Karpas-422 (cell line): Measurements from ENCODE around the gene HNRNPUL1. TPM values are rescaled to one million over a fixed set of nuclear protein-coding genes. Genes with fewer than 3 reads are reported as not detected.
"Not testable (repeated sequence)": the region's sequence is repeated elsewhere in the genome, so short reads cannot be mapped to it uniquely, and the experiment has no call there.

Experiments used
- DNase-seq: peaks from one replicate; pipeline ENCODE4 v3.0.0-alpha.2; 2015
- H2AFZ ChIP-seq: fragments of 200-600 bp; sonication (generic); 2 replicates; pipeline ENCODE4 v1.6.1; 2014; ENCODE audit warnings: antibody characterized with exemption, low read length, mixed read lengths
- H3K27ac ChIP-seq: fragments of 200-600 bp; sonication (generic); 2 replicates; pipeline ENCODE4 v1.5.1; 2014; ENCODE audit warnings: mild to moderate bottlenecking, low read length, moderate library complexity
- H3K27me3 ChIP-seq: fragments of 200-600 bp; sonication (generic); 2 replicates; pipeline ENCODE4 v1.6.1; 2014; ENCODE audit warnings: low read length, mixed read lengths
- H3K36me3 ChIP-seq: fragments of 200-600 bp; sonication (generic); 2 replicates; pipeline ENCODE4 v1.6.1; 2014; ENCODE audit warnings: low read length, mixed read lengths; ENCODE audit not compliant: insufficient read depth
- H3K4me1 ChIP-seq: fragments of 200-600 bp; sonication (generic); 2 replicates; pipeline ENCODE4 v1.6.1; 2014; ENCODE audit warnings: mild to moderate bottlenecking, low read length, mixed read lengths
- H3K4me2 ChIP-seq: fragments of 200-600 bp; sonication (generic); 2 replicates; pipeline ENCODE4 v1.6.1; 2014; ENCODE audit warnings: low read length, low read depth, mild to moderate bottlenecking; ENCODE audit not compliant: poor library complexity, severe bottlenecking
- H3K4me3 ChIP-seq: fragments of 200-600 bp; sonication (generic); 2 replicates; pipeline ENCODE4 v1.5.1; 2014; ENCODE audit warnings: mild to moderate bottlenecking, antibody characterized with exemption, low read length, mixed read lengths
- H3K79me2 ChIP-seq: fragments of 200-600 bp; sonication (generic); 2 replicates; pipeline ENCODE4 v1.6.1; 2014; ENCODE audit warnings: mild to moderate bottlenecking, low read length, mixed read lengths
- H3K9ac ChIP-seq: fragments of 200-600 bp; sonication (generic); 2 replicates; pipeline ENCODE4 v1.6.0; 2014; ENCODE audit warnings: low read length
- H3K9me2 ChIP-seq: fragments of 200-600 bp; sonication (generic), shearing (Covaris generic); replicated peaks from 2 replicates; pipeline ENCODE4 v1.6.0; 2014; ENCODE audit warnings: mild to moderate bottlenecking, low read length, moderate library complexity; ENCODE audit not compliant: insufficient read depth
- H3K9me3 ChIP-seq: fragments of 300-700, 200-600 bp; sonication (generic); 2 replicates; pipeline ENCODE4 v1.6.1; 2014; ENCODE audit warnings: low read length, mixed read lengths
- H4K20me1 ChIP-seq: fragments of 200-600 bp; sonication (generic); 2 replicates; pipeline ENCODE4 v1.6.1; 2014; ENCODE audit warnings: mild to moderate bottlenecking, antibody characterized with exemption, low read length, low read depth; ENCODE audit not compliant: insufficient read depth
- total RNA-seq: library from RNA; depleted of rRNA; stranded (reverse); fragments of >200 nt; shearing (Covaris generic); gene quantifications from 2 replicates; pipeline ENCODE4 v1.2.3, GENCODE V29; 2014; ENCODE audit warnings: low replicate concordance

HNRNPUL1 gene
- total RNA-seq, 1 experiment from 2014 or later = 99.4 TPM

DNA sequence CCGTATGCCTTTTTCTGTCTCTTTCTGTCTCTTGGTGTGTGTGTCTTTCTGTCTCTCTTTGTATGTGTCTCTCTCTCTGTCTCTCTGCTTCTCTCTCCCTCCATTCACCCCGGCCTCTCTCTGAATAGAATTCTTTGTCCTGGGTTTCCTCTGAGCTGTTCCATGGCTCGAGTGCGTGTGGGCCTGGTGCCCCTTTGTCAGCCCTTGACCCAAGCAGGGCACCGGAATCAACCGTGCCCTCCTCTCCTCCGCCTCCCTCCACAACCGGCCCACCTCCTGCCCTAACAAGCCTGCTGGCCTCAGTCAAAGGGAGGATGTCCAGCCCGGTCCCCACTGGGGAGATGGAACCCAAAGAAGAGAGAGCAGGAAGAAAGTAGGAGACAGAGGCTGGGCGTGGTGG, 41.9 kb upstream of the HNRNPUL1 start:
- no peak overlapping the region for H2AFZ ChIP-seq
- H3K9me3 ChIP-seq = no peaks in the 10 kb centered on the region
- no peaks in the 10 kb centered on the region for H3K9me2 ChIP-seq
- no peak overlapping the region for H3K27ac ChIP-seq
- H3K79me2 ChIP-seq = no peaks in the 10 kb centered on the region
- H3K36me3 ChIP-seq = no peaks in the 10 kb centered on the region
- H3K4me2 ChIP-seq = no peak overlapping the region
- H3K27me3 ChIP-seq = no peaks in the 10 kb centered on the region
- no peak for DNase-seq
- no peaks in the 10 kb centered on the region for H3K4me1 ChIP-seq
- no peak overlapping the region for H3K4me3 ChIP-seq
- no peak overlapping the region for H3K9ac ChIP-seq
- H4K20me1 ChIP-seq = no peaks in the 10 kb centered on the region

DNA sequence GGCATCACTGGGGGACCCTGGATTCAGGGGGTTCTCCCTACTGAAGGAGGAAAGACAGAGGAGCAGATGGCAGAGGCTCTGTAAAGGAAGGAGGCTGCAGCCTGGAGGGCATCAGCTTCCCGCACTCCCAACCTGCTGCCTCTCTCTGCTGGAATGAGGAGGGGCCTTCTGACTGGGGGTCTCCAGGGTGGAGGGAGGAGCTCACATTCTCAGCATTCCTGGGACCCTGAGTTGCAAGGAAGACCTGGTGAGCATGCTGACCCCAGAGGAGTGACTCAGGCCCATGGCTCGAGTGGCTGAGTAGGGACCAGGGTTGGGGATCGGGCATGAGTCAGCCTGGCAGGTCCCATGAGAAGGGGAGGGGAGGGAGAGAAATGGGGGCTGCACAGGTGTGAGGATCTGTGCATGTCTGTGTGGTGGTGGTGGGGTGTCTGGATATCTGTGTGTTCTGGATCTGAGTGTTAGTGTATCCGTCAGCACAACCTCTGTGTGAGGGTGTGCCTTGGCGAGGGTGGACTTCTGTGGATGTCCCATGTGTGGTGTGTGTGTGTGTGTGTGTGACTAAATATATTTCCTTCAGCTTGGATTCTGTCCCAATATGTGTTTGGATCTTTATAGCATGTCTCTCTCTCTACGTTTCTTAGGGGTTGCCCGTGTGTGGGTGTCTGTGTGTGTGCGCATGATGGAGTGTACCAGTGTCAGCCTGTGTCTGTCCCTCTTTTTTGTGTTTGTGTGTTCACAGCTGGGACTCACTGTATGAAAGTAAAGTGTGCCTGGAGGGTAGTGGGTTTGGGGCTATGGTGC, 40.5 kb upstream of the HNRNPUL1 start:
- H3K36me3 ChIP-seq = no peaks in the 10 kb centered on the region
- no peak for DNase-seq
- H3K79me2 ChIP-seq = no peaks in the 10 kb centered on the region
- H3K4me2 ChIP-seq = no peak overlapping the region
- H3K9ac ChIP-seq = no peak overlapping the region
- H3K9me2 ChIP-seq = no peaks in the 10 kb centered on the region
- H4K20me1 ChIP-seq = no peaks in the 10 kb centered on the region
- no peaks in the 10 kb centered on the region for H3K27me3 ChIP-seq
- H2AFZ ChIP-seq = no peak overlapping the region
- no peak overlapping the region for H3K4me3 ChIP-seq
- H3K27ac ChIP-seq = no peak overlapping the region
- no peaks in the 10 kb centered on the region for H3K4me1 ChIP-seq
- no peaks in the 10 kb centered on the region for H3K9me3 ChIP-seq

DNA sequence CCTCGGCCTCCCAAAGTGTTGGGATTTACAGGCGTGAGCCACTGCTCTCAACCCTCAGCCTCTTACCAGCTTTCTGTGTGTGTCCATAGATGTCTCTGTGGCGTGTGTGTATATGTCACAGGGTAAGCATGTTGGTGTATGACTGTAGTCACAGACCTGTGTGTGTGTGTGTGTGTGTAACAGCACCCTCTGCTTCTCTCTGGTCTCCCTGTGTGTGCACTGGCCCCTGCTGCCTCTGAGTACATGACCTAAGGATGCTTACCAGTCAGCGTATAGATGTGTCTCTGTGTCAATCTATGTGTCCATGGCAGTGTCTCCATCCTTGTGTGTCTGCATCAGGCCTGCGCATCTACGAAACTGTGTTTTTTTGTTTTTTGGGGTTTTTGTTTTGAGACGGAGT, 39.5 kb upstream of the HNRNPUL1 start:
- no peak overlapping the region for H2AFZ ChIP-seq
- no peak overlapping the region for H3K4me2 ChIP-seq
- no peak overlapping the region for H3K9ac ChIP-seq
- H3K4me3 ChIP-seq = no peak overlapping the region
- H3K9me3 ChIP-seq = no peaks in the 10 kb centered on the region
- no peaks in the 10 kb centered on the region for H3K79me2 ChIP-seq
- no peaks in the 10 kb centered on the region for H3K4me1 ChIP-seq
- no peak overlapping the region for H3K27ac ChIP-seq
- H3K27me3 ChIP-seq = no peaks in the 10 kb centered on the region
- no peaks in the 10 kb centered on the region for H3K9me2 ChIP-seq
- H3K36me3 ChIP-seq = no peaks in the 10 kb centered on the region
- no peaks in the 10 kb centered on the region for H4K20me1 ChIP-seq
- no peak for DNase-seq

DNA sequence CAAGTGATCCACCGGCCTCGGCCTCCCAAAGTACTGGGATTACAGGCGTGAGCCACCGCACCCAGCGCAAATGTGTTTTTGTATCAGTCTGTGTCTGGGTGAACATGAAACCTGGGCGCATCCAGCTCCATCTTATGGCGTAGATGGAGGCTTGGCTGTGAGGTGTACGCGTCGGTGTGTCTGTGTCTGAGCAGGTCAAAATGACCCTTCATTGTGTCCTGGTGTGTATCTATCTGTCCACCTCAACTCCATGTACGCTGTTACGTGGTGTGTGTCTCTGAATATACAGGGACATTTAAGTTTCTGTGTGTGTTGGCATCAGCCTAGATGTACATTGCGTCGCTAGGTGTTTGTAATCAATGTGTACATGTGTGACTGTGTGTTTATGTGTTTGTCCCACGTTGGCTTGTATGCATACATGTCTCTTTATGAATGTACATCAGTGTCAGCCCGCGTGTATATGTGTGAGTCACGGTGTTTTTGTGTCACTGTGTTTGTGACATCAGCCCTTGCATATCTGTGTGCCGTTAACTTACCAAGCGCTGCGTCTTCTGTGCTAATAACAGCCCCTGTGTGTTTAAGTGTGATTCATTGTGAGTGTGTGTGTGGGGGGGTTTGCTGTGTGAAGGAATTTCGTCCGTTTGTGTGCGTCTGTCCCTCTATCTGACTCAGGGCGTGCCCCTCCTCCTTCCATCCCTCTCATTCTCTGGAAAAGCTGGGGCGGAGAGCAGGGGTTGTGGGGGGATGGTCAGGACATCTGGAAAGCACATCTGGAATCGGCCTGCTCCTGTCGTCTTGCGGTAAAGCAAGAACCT, 38.7 kb upstream of the HNRNPUL1 start:
- no peak overlapping the region for H2AFZ ChIP-seq
- no peaks in the 10 kb centered on the region for H4K20me1 ChIP-seq
- H3K27ac ChIP-seq = no peak overlapping the region
- no peak overlapping the region for H3K4me2 ChIP-seq
- H3K27me3 ChIP-seq = no peaks in the 10 kb centered on the region
- H3K9me3 ChIP-seq = no peaks in the 10 kb centered on the region
- H3K4me3 ChIP-seq = no peak overlapping the region
- no peaks in the 10 kb centered on the region for H3K79me2 ChIP-seq
- no peaks in the 10 kb centered on the region for H3K4me1 ChIP-seq
- no peak overlapping the region for H3K9ac ChIP-seq
- no peaks in the 10 kb centered on the region for H3K36me3 ChIP-seq
- no peaks in the 10 kb centered on the region for H3K9me2 ChIP-seq
- no peak for DNase-seq

DNA sequence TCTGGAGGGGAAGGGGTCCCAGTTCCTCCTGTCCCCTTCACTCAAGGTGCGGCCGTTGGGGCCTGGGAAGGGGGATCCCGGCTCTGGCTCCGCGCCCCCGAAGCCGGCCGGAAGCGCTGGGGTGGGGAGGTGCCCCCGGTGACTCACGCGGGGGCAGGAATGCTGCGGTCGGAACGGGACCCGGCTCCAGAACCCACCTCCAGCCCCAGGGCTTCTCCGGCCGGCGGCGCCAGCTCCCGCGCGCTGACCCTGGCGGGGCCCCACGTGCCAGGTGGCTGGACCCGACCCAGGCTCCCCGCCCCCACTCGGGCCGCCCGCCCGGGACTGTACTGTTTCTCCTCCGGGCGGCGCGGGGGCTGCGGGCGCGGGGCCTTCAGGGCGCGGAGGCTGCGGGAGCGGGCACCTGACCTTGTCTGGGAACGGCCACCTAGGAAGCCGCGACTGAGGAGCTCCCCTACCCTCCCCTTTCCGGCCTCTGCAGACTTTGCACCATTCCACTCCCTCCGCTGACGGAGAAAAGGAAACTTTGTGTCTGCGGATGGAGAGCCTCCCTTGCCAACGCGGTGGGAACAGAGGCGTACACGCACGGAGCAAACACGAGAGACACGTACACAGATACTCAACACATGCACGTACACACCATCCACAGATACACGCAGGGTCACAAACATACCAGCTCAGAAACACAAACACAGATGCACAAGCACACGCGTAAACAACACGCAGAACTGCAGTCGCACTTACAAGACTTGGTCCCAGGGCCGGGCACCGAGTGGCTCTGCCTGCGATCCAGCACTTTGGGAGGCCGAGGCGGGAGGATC, 37.9 kb upstream of the HNRNPUL1 start:
- Histone ChIP-seq H3K4me3 (no peak overlapping the region), H3K9me2 (no peaks in the 10 kb centered on the region), H3K4me2 (no peak overlapping the region), H4K20me1 (no peaks in the 10 kb centered on the region), H2AFZ (no peak overlapping the region), H3K36me3 (no peaks in the 10 kb centered on the region), H3K79me2 (no peaks in the 10 kb centered on the region), H3K27ac (no peak overlapping the region), H3K9ac (no peak overlapping the region), H3K4me1 (no peaks in the 10 kb centered on the region), H3K27me3 (no peaks in the 10 kb centered on the region), H3K9me3 (no peaks in the 10 kb centered on the region)
- no peak for DNase-seq

DNA sequence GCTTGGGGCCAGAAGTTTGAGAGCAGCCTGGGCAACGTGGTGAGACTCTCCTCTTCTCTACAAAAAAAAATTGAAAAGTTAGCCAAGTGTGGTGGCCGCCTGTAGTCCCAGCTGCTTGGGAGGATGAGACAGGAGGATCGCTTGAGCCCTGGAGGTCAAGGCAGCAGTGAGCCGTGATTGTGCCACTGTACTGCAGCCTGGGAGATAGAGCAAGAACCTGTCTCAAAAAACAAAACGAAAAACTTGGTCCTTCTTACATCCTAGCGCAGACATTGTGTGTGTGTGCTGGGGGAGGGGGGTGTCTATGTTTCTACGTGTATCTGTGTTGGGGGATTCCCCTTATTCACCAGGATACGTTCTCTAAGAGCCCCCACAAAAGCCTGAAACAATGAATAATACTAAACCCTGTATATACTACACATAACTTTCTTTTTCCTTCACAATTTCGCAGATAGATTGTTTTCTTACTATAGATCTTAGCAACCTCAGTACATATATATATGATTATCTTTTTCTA, 37.2 kb upstream of the HNRNPUL1 start:
- no peaks in the 10 kb centered on the region for H3K9me3 ChIP-seq
- no peaks in the 10 kb centered on the region for H3K9me2 ChIP-seq
- no peak overlapping the region for H3K4me2 ChIP-seq
- H3K9ac ChIP-seq = no peak overlapping the region
- H3K4me3 ChIP-seq = no peak overlapping the region
- H3K27ac ChIP-seq = no peak overlapping the region
- no peak for DNase-seq
- no peaks in the 10 kb centered on the region for H3K79me2 ChIP-seq
- no peaks in the 10 kb centered on the region for H3K36me3 ChIP-seq
- no peaks in the 10 kb centered on the region for H3K27me3 ChIP-seq
- no peak overlapping the region for H2AFZ ChIP-seq
- H3K4me1 ChIP-seq = no peaks in the 10 kb centered on the region
- H4K20me1 ChIP-seq = no peaks in the 10 kb centered on the region

DNA sequence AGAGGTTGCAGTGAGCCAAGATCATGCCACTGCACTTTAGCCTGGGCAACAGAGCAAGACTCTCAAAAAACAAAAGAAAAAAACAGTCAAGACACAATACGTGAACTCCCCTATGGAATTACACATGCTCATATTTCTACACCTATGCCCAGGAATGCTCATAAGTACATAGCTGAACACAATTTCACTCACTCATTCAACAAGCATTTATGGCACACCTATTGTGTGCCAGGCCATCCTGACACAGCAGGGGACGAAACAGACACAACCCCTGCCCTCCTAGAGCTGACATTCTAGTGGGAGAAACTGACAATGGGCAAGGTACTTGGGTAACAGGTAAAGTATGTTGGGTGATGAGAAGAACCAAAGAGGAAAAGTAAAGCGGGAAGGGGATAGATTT, 35.7 kb upstream of the HNRNPUL1 start:
- Histone ChIP-seq H3K36me3 (no peaks in the 10 kb centered on the region), H3K4me3 (no peak overlapping the region), H3K79me2 (no peaks in the 10 kb centered on the region), H3K27ac (no peak overlapping the region), H4K20me1 (no peaks in the 10 kb centered on the region), H3K4me2 (no peak overlapping the region), H3K4me1 (no peaks in the 10 kb centered on the region), H3K9me3 (no peaks in the 10 kb centered on the region), H3K27me3 (no peaks in the 10 kb centered on the region), H2AFZ (no peak overlapping the region), H3K9me2 (no peaks in the 10 kb centered on the region), H3K9ac (no peak overlapping the region)
- DNase-seq = no peak

DNA sequence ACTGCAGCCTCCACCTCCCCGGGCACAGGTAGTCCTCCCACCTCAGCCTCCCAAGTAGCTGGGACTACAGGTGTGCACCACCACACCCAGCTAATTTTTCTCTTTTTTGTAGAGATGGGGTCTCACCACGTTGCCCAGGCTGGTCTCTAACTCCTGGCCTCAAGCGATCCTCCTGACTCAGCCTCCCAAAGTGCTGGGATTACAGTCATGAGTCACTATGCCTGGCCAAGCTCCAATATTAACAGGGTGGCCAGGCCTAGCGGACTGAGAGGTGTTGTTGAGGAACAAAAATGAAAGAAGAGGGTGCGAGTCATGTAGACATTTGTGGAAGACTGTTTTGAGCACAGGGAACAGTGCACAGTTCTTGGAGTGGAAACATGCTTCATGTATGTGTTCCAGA, 34.8 kb upstream of the HNRNPUL1 start:
- not testable (repeated sequence) for H3K36me3 ChIP-seq, H3K4me1 ChIP-seq, H3K27ac ChIP-seq, H3K9ac ChIP-seq, H3K9me3 ChIP-seq, H2AFZ ChIP-seq, H3K27me3 ChIP-seq, H4K20me1 ChIP-seq, DNase-seq, H3K79me2 ChIP-seq, H3K9me2 ChIP-seq, H3K4me3 ChIP-seq, H3K4me2 ChIP-seq
